Measurements from ENCODE around the gene CLEC16A. TPM values are rescaled to one million over a fixed set of nuclear protein-coding genes. Genes with fewer than 3 reads are reported as not detected.

CLEC16A gene
- total RNA-seq, 1 donor from 2014 or later: 19.8 TPM

DNA sequence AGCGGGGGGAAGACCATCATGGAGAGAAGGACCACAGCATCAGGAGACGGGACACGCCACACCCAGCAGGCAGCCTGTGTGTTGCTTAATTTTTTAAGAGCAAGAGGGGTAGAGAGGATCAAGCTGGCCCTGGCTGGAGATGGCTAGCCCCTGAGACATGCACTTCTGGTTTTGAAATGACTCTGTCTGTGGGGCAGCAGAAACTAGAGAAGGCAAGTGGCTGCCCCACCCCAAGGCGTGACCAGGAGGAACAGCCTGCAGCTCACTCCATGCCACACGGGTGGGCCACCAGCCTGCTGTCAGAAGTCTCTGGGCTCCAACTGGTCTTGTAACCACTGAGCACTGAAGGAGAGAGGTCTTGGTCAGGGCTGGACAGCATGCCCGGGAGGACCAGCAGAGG lies 236.1 kb downstream of the CLEC16A start:
- Histone ChIP-seq H3K4me3 (ENCODE audit: low read depth, low read length) (no peak overlapping the region), H3K27me3 (ENCODE audit: control insufficient read depth, insufficient read depth, low read length) (no peaks in the 10 kb centered on the region), H3K36me3 (ENCODE audit: control insufficient read depth, insufficient read depth, low read length) (no peaks in the 10 kb centered on the region)
- DNase-seq (ENCODE audit: low read depth): no peak
- TF ChIP-seq, protein P1, sequence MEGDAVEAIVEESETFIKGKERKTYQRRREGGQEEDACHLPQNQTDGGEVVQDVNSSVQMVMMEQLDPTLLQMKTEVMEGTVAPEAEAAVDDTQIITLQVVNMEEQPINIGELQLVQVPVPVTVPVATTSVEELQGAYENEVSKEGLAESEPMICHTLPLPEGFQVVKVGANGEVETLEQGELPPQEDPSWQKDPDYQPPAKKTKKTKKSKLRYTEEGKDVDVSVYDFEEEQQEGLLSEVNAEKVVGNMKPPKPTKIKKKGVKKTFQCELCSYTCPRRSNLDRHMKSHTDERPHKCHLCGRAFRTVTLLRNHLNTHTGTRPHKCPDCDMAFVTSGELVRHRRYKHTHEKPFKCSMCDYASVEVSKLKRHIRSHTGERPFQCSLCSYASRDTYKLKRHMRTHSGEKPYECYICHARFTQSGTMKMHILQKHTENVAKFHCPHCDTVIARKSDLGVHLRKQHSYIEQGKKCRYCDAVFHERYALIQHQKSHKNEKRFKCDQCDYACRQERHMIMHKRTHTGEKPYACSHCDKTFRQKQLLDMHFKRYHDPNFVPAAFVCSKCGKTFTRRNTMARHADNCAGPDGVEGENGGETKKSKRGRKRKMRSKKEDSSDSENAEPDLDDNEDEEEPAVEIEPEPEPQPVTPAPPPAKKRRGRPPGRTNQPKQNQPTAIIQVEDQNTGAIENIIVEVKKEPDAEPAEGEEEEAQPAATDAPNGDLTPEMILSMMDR (IDR thresholded peaks at IDR 0.05; ENCODE audit: insufficient read depth, low read length, poor library complexity, severe bottlenecking): no peak

DNA sequence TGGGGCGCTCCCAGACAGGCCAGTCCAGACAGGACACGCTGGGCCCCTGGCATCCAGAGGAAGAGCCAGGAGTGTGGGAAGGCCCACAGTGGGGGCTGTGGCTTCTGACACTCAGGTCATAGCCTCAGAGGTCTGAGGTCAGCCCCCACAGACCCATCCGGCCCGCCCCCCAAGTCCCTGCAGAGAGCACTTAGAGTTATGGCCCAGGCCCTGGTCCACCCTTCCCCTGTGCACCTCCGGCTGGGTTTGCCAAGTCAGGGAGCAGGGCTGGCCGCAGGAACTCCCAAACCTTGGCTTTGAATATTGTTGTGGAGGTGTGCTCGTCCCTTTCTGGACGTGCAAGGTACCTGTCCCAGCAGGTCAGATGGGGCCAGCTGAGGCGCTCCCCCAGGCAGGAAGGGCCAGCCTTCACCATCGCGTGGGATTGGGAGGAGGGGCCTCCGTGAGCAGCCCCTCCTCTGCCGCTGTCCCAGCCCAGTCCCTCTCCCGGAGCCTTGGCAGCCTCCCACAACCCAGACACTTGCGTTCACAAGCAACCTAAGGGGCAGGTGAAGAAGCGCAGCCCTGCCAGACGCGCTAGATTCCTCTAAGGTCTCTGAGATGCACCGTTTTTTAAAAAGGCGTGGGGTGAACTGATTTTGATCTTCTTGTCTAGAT lies 237.0 kb downstream of the CLEC16A start:
- TF ChIP-seq, protein P1 (IDR thresholded peaks at IDR 0.05; ENCODE audit: insufficient read depth, low read length, poor library complexity, severe bottlenecking): no peak
- DNase-seq (ENCODE audit: low read depth): no peak
- Histone ChIP-seq H3K4me3 (ENCODE audit: low read depth, low read length) (no peak overlapping the region), H3K27me3 (ENCODE audit: control insufficient read depth, insufficient read depth, low read length) (no peaks in the 10 kb centered on the region), H3K36me3 (ENCODE audit: control insufficient read depth, insufficient read depth, low read length) (no peaks in the 10 kb centered on the region)

DNA sequence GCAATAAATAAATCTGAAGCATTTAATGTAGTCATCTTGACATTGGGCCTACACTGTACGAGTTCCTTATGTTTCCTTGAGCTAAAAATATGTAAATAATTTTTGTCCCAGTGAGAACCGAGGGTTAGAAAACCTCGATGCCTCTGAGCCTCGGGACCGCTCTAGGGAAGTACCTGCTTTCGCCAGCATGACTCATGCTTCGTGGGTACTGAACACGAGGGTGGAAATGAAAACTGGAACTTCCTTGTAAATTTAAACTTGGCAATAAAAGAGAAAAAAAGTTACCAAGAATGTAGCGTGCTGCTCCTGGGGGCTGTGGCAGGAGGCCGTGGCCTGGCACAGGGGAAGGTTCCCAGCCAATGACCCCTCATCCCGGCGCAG lies 237.5 kb downstream of the CLEC16A start:
- Histone ChIP-seq H3K4me3 (ENCODE audit: low read depth, low read length) (no peak overlapping the region), H3K36me3 (ENCODE audit: control insufficient read depth, insufficient read depth, low read length) (no peaks in the 10 kb centered on the region), H3K27me3 (ENCODE audit: control insufficient read depth, insufficient read depth, low read length) (no peaks in the 10 kb centered on the region)
- TF ChIP-seq, protein P1 (IDR thresholded peaks at IDR 0.05; ENCODE audit: insufficient read depth, low read length, poor library complexity, severe bottlenecking): no peak
- DNase-seq (ENCODE audit: low read depth): no peak

DNA sequence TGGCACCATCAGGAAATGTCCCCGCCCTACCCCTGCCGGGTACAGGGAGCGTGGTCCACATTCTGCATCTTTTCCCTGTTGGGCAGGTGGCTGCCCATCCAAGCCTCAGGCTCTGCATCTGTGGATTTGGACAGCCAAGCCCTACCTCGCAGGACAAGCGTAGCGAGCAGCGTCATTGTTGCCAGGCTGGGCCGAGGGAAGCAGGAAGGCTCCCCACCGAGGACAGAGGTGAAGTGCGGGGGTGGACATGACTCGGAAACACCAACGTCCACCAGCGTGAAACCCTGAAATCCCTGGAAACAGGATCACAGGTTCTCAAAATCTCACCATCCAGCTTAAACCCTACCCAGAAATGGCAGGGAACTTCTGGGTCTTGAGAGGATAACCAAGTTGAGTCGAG lies 238.0 kb downstream of the CLEC16A start:
- no peak for DNase-seq (ENCODE audit: low read depth)
- Histone ChIP-seq H3K27me3 (ENCODE audit: control insufficient read depth, insufficient read depth, low read length) (no peaks in the 10 kb centered on the region), H3K4me3 (ENCODE audit: low read depth, low read length) (no peak overlapping the region), H3K36me3 (ENCODE audit: control insufficient read depth, insufficient read depth, low read length) (no peaks in the 10 kb centered on the region)
- TF ChIP-seq, protein P1 (IDR thresholded peaks at IDR 0.05; ENCODE audit: insufficient read depth, low read length, poor library complexity, severe bottlenecking): no peak

DNA sequence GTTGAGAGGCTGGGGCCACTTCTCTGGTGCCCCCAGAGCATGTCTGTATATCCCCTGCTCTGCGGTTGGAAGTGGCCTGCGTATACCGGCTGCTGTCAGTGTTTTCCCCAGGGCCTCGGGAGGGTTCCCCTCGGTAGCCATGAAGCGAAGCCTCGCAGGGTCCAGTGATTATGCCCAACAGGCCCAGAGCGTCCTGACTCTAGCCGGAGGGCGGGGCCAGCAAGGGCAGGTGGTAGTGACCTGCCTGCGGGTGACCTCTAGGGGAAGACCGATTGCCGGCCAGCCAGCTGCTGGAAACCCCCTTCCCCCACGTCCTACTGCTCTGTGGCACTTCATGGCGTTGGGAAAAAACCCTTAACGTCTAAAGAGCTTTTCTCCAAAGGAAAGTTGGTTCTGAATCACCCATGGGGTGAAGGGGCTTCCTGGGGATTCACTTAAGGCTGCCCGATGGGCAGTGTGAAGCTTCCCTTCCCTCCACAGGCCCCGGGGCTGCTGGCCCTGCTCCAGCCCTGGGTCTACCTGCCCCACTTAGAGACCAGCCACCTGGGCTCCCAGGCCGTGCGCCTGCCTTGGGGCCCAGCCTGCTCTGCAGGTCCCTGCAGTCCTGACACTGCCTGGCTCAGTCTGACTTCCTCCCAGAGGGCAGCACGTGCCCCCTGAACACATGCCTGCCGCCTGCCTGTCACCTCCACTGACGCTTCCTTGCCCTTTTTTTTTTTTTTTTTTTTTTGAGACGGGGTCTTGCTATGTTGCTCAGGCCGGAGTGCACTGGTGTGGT lies 238.9 kb downstream of the CLEC16A start:
- TF ChIP-seq, protein P1 (IDR thresholded peaks at IDR 0.05; ENCODE audit: insufficient read depth, low read length, poor library complexity, severe bottlenecking): no peak
- Histone ChIP-seq H3K36me3 (ENCODE audit: control insufficient read depth, insufficient read depth, low read length) (no peaks in the 10 kb centered on the region), H3K4me3 (ENCODE audit: low read depth, low read length) (no peak overlapping the region), H3K27me3 (ENCODE audit: control insufficient read depth, insufficient read depth, low read length) (no peaks in the 10 kb centered on the region)
- DNase-seq (ENCODE audit: low read depth): no peak
